A673 (cell line): ENCODE results near the gene CACYBP. TPM values are rescaled to one million over a fixed set of nuclear protein-coding genes. Genes with fewer than 3 reads are reported as not detected.
A peak's percentile ranks its signal among the peaks of the same experiment; 100 is the strongest.

Source experiments
- Bru-seq: library from RNA; stranded (reverse); fragments of 400-500 nt; gene quantifications from one replicate; lab custom pipeline; 2021; lab: Mats Ljungman, UMichigan
- BruChase-seq, 2 experiments: library from RNA; stranded (reverse); fragments of 400-500 nt; gene quantifications; one replicate each; lab custom pipeline; 2021; lab: Mats Ljungman, UMichigan
- BruUV-seq: library from RNA; stranded (reverse); fragments of 400-500 nt; replicated peaks from 2 replicates; lab custom pipeline; 2021; lab: Mats Ljungman, UMichigan
- CTCF ChIA-PET: fragments of 300-600 bp; sonication (Branson Sonifier 250); formaldehyde crosslinking; loops from one replicate; lab custom pipeline; 2022; ENCODE audit warnings: antibody characterized with exemption; lab: Charles Lee
- POLR2A ChIA-PET: fragments of 300-600 bp; sonication (Branson Sonifier 250); formaldehyde crosslinking; loops from one replicate; lab custom pipeline; 2022; ENCODE audit warnings: antibody characterized with exemption; ENCODE audit not compliant: low non-redundant PET; lab: Charles Lee
- DNase-seq: peaks from one replicate; pipeline ENCODE4 v3.0.0-alpha.2; 2015; ENCODE audit warnings: low spot score
- H3K27ac ChIP-seq: fragments of 200-600 bp; sonication (generic); 2 replicates; pipeline ENCODE4 v1.5.1; 2016; ENCODE audit warnings: mixed run types, low read depth, mild to moderate bottlenecking, mixed read lengths, antibody characterized with exemption, low read length; ENCODE audit not compliant: poor library complexity, severe bottlenecking
- H3K27me3 ChIP-seq: fragments of 200-600 bp; sonication (generic); replicated peaks from 2 replicates; pipeline ENCODE4 v1.6.1; 2017; ENCODE audit warnings: mixed run types, low read depth, mild to moderate bottlenecking, mixed read lengths, antibody characterized with exemption, low read length; ENCODE audit not compliant: insufficient read depth, poor library complexity
- H3K36me3 ChIP-seq: fragments of 200-600 bp; sonication (generic); 2 replicates; pipeline ENCODE4 v1.6.1; 2016; ENCODE audit warnings: mixed run types, mild to moderate bottlenecking, mixed read lengths, antibody characterized with exemption, low read length; ENCODE audit not compliant: insufficient read depth, poor library complexity, severe bottlenecking
- H3K4me1 ChIP-seq: fragments of 200-600 bp; sonication (generic); 2 replicates; pipeline ENCODE4 v1.6.1; 2017; ENCODE audit warnings: mixed run types, mild to moderate bottlenecking, mixed read lengths, antibody characterized with exemption, low read length; ENCODE audit not compliant: insufficient read depth, poor library complexity, severe bottlenecking
- H3K4me3 ChIP-seq: fragments of 200-600 bp; sonication (generic); 2 replicates; pipeline ENCODE4 v1.5.1; 2016; ENCODE audit warnings: low read depth, mixed run types, mild to moderate bottlenecking, mixed read lengths, low read length; ENCODE audit not compliant: poor library complexity, severe bottlenecking
- H3K9me3 ChIP-seq: fragments of 200-600 bp; sonication (generic); 2 replicates; pipeline ENCODE4 v1.6.1; 2016; ENCODE audit warnings: mixed run types, low read depth, mild to moderate bottlenecking, mixed read lengths, antibody characterized with exemption, low read length; ENCODE audit not compliant: poor library complexity, severe bottlenecking
- CTCF ChIP-seq: fragments of 300-800, 200-600 bp; sonication (generic); conservative IDR thresholded peaks from 2 replicates; pipeline ENCODE4 v1.5.1; 2017; ENCODE audit warnings: low read depth, mild to moderate bottlenecking, antibody characterized with exemption, low read length, moderate library complexity, mixed read lengths
- EZH2 ChIP-seq: fragments of 200-600 bp; sonication (generic); IDR thresholded peaks from 2 replicates; pipeline ENCODE4 v1.6.1; 2017; ENCODE audit warnings: borderline replicate concordance, low read depth, mild to moderate bottlenecking, mixed read lengths, antibody characterized with exemption, low read length; ENCODE audit not compliant: poor library complexity, severe bottlenecking
- intact Hi-C: fragments of 100-400 bp; cut with micrococcal nuclease; formaldehyde crosslinking; loops from one replicate; pipeline ENCODE4 v1.10.0; 2022; ENCODE audit not compliant: unreplicated experiment
- long read RNA-seq: library from polyadenylated mRNA; stranded (forward); transcript quantifications from one replicate; pipeline ENCODE4 v2.0.0, GENCODE V29; 2022
- total RNA-seq: library from RNA; stranded (reverse); gene quantifications from 2 replicates; pipeline ENCODE4 v1.2.3, GENCODE V29; 2021

The CACYBP gene
- total RNA-seq = 307 and 310 TPM in 2 replicates
- percentile 94 among the genes with signal in this experiment for Bru-seq, nascent RNA
- BruChase-seq, experiment 1, labeled RNA remaining after a 2-hour chase = percentile 89 among the genes with signal in this experiment
- percentile 95 among the genes with signal in this experiment for BruChase-seq, experiment 2, labeled RNA remaining after a 6-hour chase
- long read RNA-seq, transcript CACYBP-201 (6 exons, 2,766 nt) = major isoform, 587 of 622 reads
- long read RNA-seq, transcript CACYBP-207 (5 exons, 804 nt) = minor isoform, 7 of 622 reads
- long read RNA-seq, partial matches to known transcripts = 5 of 622 reads
- long read RNA-seq, other reads (novel, unspliced or antisense) = 16 of 622 reads

- peaks cover 3% of the 10 kb centered on the region for H3K36me3 ChIP-seq
- peaks cover 10% of the 10 kb centered on the region for H3K4me1 ChIP-seq
- no TSS peak for BruUV-seq
- no peaks in the 10 kb centered on the region for H3K27me3 ChIP-seq
- POLR2A ChIA-PET = interaction anchor here (1.3 kb wide), 1 partner anchor 200 kb away, joined by 4 read pairs; no protein-coding TSS in a partner anchor
- TF ChIP-seq EZH2 = no peak
- TF ChIP-seq CTCF = no peak
- intact Hi-C loops = loop anchor here (2.0 to 5.0 kb wide), 2 partner anchors 117 to 738 kb away; no protein-coding TSS in a partner anchor
- H3K27ac ChIP-seq = peak within 1 kb of the TSS; percentile 100
- no peak for DNase-seq
- peak within 1 kb of the TSS; percentile 92 for H3K4me3 ChIP-seq
- H3K9me3 ChIP-seq = no peaks in the 10 kb centered on the region
- CTCF ChIA-PET = interaction anchor here (0.6 to 1.3 kb wide), 3 partner anchors 116 to 1572 kb away, joined by 3 to 4 read pairs (median 3); no protein-coding TSS in a partner anchor
Observed at GRCh38 chr1:174999936-175000696, at the start of gene CACYBP. Gene CACYBP (plus strand): TSS chr1:174999947. CDS start chr1:175000181, 234 bp downstream.

GRCh38 chr1:174953285-174954072, 46.3 kb upstream of the CACYBP start:
- DNase-seq = no peak
- ChIA-PET CTCF (interaction anchor here (0.6 kb wide), 1 partner anchor 75 kb away, joined by 4 read pairs; no protein-coding TSS in a partner anchor), POLR2A (no interaction called here)
- no peaks in the 10 kb centered on the region for H3K27me3 ChIP-seq
- no peaks in the 10 kb centered on the region for H3K4me1 ChIP-seq
- no peak overlapping the region for H3K4me3 ChIP-seq
- no peaks in the 10 kb centered on the region for H3K9me3 ChIP-seq
- intact Hi-C loops = no loop called here
- TF ChIP-seq CTCF (no peak), EZH2 (no peak)
- no peak overlapping the region for H3K27ac ChIP-seq
- no peaks in the 10 kb centered on the region for H3K36me3 ChIP-seq
- BruUV-seq = no TSS peak

GRCh38 chr1:174954073-174954460, 45.7 kb upstream of the CACYBP start:
- intact Hi-C loops = no loop called here
- Histone ChIP-seq H3K9me3 (no peaks in the 10 kb centered on the region), H3K4me3 (no peak overlapping the region), H3K36me3 (no peaks in the 10 kb centered on the region), H3K27me3 (no peaks in the 10 kb centered on the region), H3K4me1 (no peaks in the 10 kb centered on the region), H3K27ac (no peak overlapping the region)
- ChIA-PET CTCF (no interaction called here), POLR2A (no interaction called here)
- no peak for TF ChIP-seq CTCF
- TF ChIP-seq EZH2 = no peak
- no TSS peak for BruUV-seq
- DNase-seq = no peak
